NB4 (cell line): Measurements from ENCODE around the gene SMCO2.

ENCODE experiments used
- CTCF ChIP-seq: IDR thresholded peaks from one replicate; pipeline ENCODE4 v1.5.1; 2012; ENCODE audit warnings: low read depth, low read length
- MAX ChIP-seq: IDR thresholded peaks from 2 replicates; pipeline ENCODE4 v1.6.1; 2011; ENCODE audit warnings: low read depth, low read length
- POLR2A ChIP-seq: IDR thresholded peaks from 2 replicates; pipeline ENCODE4 v1.6.1; 2011; ENCODE audit warnings: mild to moderate bottlenecking; ENCODE audit not compliant: insufficient read length; ENCODE audit errors: extremely low read depth

DNA sequence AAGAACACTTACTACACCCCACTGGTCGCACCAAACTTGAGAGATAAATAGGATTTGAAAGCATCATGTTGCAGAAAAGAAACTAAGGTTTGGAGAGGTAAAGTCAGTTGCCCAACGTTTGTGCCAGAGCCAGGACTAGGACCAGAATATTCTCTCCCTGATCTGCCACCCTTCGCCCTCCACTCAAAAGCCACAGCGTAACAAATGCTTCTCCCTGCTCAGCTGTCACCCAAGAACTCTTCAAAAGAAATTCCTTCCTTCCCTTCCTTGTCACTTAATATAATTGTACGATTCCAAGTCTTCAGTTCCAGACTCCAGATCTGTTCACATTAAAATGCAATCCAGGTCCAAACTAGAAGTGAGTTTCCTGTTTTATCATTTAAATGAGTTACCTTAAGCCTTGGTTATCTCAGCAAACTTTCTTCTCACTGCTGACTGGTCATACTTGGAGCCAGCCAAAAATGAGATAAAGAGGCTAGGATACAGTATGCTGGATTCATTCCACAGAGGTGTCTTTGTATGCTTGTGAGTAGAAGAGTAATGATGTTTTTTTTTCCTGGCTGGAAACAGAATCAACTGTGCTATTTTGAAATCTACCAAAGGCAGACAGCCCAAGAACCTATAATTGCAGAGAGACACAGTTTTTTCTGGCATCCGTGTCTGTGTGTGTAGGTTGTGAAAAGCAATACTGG is 64.6 kb downstream of the SMCO2 start:
- TF ChIP-seq CTCF (no peak), MAX (no peak), POLR2A (no peak)
